Transverse colon (tissue), 4 donors: ENCODE data around the gene AQP9. TPM values are rescaled to one million over a fixed set of nuclear protein-coding genes. Genes with fewer than 3 reads are reported as not detected.

Source experiments
- DNase-seq: peaks from one replicate; pipeline ENCODE4 v3.0.0-alpha.2; 2019
- H3K27ac ChIP-seq, 4 donors: fragments of 200-600 bp; sonication (generic); 2 replicates each; pipeline ENCODE4 v1.5.1; 2016 to 2018; ENCODE audit warnings: inconsistent platforms in 4 of 4
- H3K27me3 ChIP-seq: fragments of 200-600 bp; sonication (generic); 2 replicates; pipeline ENCODE4 v1.5.1; 2017; ENCODE audit warnings: inconsistent platforms
- H3K36me3 ChIP-seq, 4 donors: fragments of 200-600 bp; sonication (generic); 2 replicates each; pipeline ENCODE4 v1.5.1; 2017 to 2019; ENCODE audit warnings: inconsistent platforms in 4 of 4
- H3K4me1 ChIP-seq, 4 donors: fragments of 200-600 bp; sonication (generic); 2 replicates each; pipeline ENCODE4 v1.5.1; 2017 to 2020; ENCODE audit warnings: inconsistent platforms in 4 of 4
- H3K4me3 ChIP-seq, 4 donors: fragments of 200-600 bp; sonication (generic); 1 replicate in 1 of 4; 2 replicates in 3 of 4; pipeline versions ENCODE4 v1.5.1 to v1.6.1; 2017 to 2019; ENCODE audit warnings: inconsistent platforms in 4 of 4
- H3K9me3 ChIP-seq, 2 donors: fragments of 200-600 bp; sonication (generic); 2 replicates each; pipeline ENCODE4 v1.5.1; 2017 to 2019; ENCODE audit warnings: inconsistent platforms in 2 of 2
- EP300 ChIP-seq: sonication (generic); formaldehyde crosslinking; IDR thresholded peaks from one replicate; pipeline ENCODE4 v1.6.1; 2017; ENCODE audit warnings: antibody characterized with exemption, low read depth
- POLR2A ChIP-seq: fragments of 450-650 bp; IDR thresholded peaks from one replicate; pipeline ENCODE4 v1.6.1; 2016; ENCODE audit warnings: antibody characterized with exemption, mild to moderate bottlenecking, moderate library complexity
- POLR2AphosphoS5 ChIP-seq, 3 donors: sonication (generic); formaldehyde crosslinking; IDR thresholded peaks; one replicate each; pipeline ENCODE4 v1.6.1; 2016; ENCODE audit warnings: antibody characterized with exemption in 3 of 3
- WGBS, 2 donors: methylation state at CpG; one replicate each; pipeline ENCODE4 v1.1.5; 2018; ENCODE audit warnings: low coverage in 1 of 2; 5-methylcytosine and 5-hydroxymethylcytosine counted together
- in situ Hi-C, 4 donors: fragments of 200-750 bp; cut with MboI; loops; one replicate each; pipeline versions ENCODE4 v1.15.0 to v1.15.1; 2017; ENCODE audit warnings: low sequenced_read_pairs in 3 of 4, low pct_ligation_motif_present in 1 of 4, low pct_unique_long_range_greater_than_20kb in 1 of 4
- intact Hi-C: fragments of 100-400 bp; cut with DNase I; formaldehyde crosslinking; loops from one replicate; pipeline ENCODE4 v1.15.1; 2023; ENCODE audit warnings: low total_unique reads
- total RNA-seq, 4 donors: library from RNA; depleted of rRNA; stranded (reverse); fragments of >200 nt; gene quantifications; one replicate each; pipeline ENCODE4 v1.1.0, GENCODE V29; 2016
- TF ChIP-seq, protein P1 (sequence below), 5 experiments: fragments of 200-600 bp in 3 of 5; fragments of 450-650 bp in 2 of 5; sonication (generic) in 3 of 5; IDR thresholded peaks; 1 replicate in 2 of 5; 2 replicates in 3 of 5; pipeline ENCODE4 v1.5.1; 2016 to 2017; ENCODE audit warnings: antibody characterized with exemption in 5 of 5, inconsistent platforms in 3 of 5, mild to moderate bottlenecking in 2 of 5, moderate library complexity in 1 of 5

AQP9 gene
- total RNA-seq, 4 donors from 2014 or later = 0.14 to 0.32 TPM; not detected in 2

DNA sequence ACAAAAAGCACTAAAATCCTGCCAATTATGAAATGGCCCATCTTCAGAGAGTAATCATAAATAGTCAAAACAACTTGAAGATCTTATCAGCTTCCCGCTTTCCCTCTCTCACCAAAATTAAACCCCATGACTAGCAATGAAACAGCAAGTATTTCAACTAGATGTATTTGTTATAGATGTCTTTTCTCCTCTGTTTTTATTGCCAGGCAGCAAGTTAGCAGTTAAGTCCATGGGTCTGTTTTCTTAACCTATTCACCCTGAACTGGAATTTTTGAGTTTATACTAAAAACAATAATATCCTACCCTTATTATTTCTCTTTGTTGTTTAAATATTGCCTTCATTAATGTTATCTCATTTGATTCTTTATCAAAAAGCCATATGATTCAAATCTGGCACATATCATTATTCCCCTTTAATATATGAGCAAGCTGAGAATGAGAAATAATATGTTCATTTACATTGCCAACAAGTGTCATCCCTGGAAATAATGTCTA is 23.3 kb downstream of the AQP9 start:
- 71 to 83% methylated on average over 1 of the region's 1 CpG for WGBS, 2 donors
- Histone ChIP-seq H3K9me3 (no peaks in the 10 kb centered on the region), H3K4me3 (no peak overlapping the region), H3K4me1 (no peaks in the 10 kb centered on the region), H3K27me3 (peaks cover 46% of the 10 kb centered on the region), H3K27ac (no peak overlapping the region), H3K36me3 (no peaks in the 10 kb centered on the region)
- in situ Hi-C loops = no loop called here
- TF ChIP-seq EP300 (no peak), POLR2AphosphoS5 (IDR thresholded peaks at IDR 0.05) (no peak), POLR2A (no peak)
- TF ChIP-seq, protein P1, sequence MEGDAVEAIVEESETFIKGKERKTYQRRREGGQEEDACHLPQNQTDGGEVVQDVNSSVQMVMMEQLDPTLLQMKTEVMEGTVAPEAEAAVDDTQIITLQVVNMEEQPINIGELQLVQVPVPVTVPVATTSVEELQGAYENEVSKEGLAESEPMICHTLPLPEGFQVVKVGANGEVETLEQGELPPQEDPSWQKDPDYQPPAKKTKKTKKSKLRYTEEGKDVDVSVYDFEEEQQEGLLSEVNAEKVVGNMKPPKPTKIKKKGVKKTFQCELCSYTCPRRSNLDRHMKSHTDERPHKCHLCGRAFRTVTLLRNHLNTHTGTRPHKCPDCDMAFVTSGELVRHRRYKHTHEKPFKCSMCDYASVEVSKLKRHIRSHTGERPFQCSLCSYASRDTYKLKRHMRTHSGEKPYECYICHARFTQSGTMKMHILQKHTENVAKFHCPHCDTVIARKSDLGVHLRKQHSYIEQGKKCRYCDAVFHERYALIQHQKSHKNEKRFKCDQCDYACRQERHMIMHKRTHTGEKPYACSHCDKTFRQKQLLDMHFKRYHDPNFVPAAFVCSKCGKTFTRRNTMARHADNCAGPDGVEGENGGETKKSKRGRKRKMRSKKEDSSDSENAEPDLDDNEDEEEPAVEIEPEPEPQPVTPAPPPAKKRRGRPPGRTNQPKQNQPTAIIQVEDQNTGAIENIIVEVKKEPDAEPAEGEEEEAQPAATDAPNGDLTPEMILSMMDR (IDR thresholded peaks at IDR 0.05) = no peak
- intact Hi-C loops = no loop called here
- no peak for DNase-seq

GRCh38 chr15:58163985-58164384 is 25.8 kb downstream of the AQP9 start:
- DNase-seq = no peak
- Histone ChIP-seq H3K36me3 (no peaks in the 10 kb centered on the region), H3K27me3 (peaks cover 39% of the 10 kb centered on the region), H3K9me3 (no peaks in the 10 kb centered on the region), H3K27ac (no peak overlapping the region), H3K4me1 (no peaks in the 10 kb centered on the region), H3K4me3 (no peak overlapping the region)
- no peak for TF ChIP-seq EP300
- TF ChIP-seq POLR2AphosphoS5 (IDR thresholded peaks at IDR 0.05) = no peak
- no peak for TF ChIP-seq POLR2A
- TF ChIP-seq, protein P1 (IDR thresholded peaks at IDR 0.05) = no peak
- WGBS, 2 donors = 52 to 60% methylated on average over 4 of the region's 4 CpGs
- intact Hi-C loops = no loop called here
- in situ Hi-C loops = no loop called here

DNA sequence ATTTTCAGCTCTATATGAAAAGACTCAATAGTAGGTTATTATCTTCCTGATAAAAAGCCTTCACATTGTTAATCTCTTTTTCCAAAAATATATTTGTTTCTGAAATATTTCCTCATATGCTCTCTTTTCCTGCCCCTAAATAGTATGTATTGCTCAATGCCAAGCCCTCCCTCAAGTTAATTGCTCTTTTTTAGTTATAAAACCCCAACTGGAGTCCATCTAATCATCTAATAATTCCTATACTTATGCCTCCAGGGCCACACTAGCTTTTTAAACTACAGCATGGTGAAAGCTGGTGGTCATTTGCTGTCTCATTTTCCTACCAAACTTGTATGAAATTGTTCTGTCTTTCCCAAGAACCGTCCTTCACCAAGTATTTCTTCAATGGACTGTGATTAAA is 26.7 kb downstream of the AQP9 start:
- Histone ChIP-seq H3K9me3 (no peaks in the 10 kb centered on the region), H3K27ac (no peak overlapping the region), H3K4me3 (no peak overlapping the region), H3K27me3 (peaks cover 30% of the 10 kb centered on the region), H3K36me3 (no peaks in the 10 kb centered on the region), H3K4me1 (no peaks in the 10 kb centered on the region)
- 76 to 88% methylated on average over 1 of the region's 1 CpG for WGBS, 2 donors
- intact Hi-C loops = no loop called here
- TF ChIP-seq, protein P1 (IDR thresholded peaks at IDR 0.05) = no peak
- TF ChIP-seq POLR2AphosphoS5 (IDR thresholded peaks at IDR 0.05) = no peak
- TF ChIP-seq EP300 = no peak
- DNase-seq = no peak
- in situ Hi-C loops = no loop called here

GRCh38 chr15:58165661-58166060 is 27.5 kb downstream of the AQP9 start:
- Histone ChIP-seq H3K9me3 (no peaks in the 10 kb centered on the region), H3K4me3 (no peak overlapping the region), H3K27me3 (peaks cover 22% of the 10 kb centered on the region), H3K27ac (no peak overlapping the region), H3K36me3 (no peaks in the 10 kb centered on the region), H3K4me1 (no peaks in the 10 kb centered on the region)
- no peak for DNase-seq
- intact Hi-C loops (no loop called here), in situ Hi-C loops (no loop called here)
- TF ChIP-seq, protein P1 (IDR thresholded peaks at IDR 0.05) = no peak
- TF ChIP-seq POLR2AphosphoS5 (IDR thresholded peaks at IDR 0.05) (no peak), EP300 (no peak), POLR2A (no peak)
